Mucosa of descending colon (tissue), 3 donors: ENCODE results near the gene RLBP1. TPM values are rescaled to one million over a fixed set of nuclear protein-coding genes. Genes with fewer than 3 reads are reported as not detected.

ENCODE experiments used
- ATAC-seq: fragments of 200-7000 bp; cut with Tn5 transposase; one replicate; pipeline ENCODE4 v1.9.1; 2020; ENCODE audit warnings: mild to moderate bottlenecking, moderate library complexity
- DNase-seq, 3 donors: peaks; one replicate each; pipeline ENCODE4 v3.0.0-alpha.2; 2020
- H3K36me3 ChIP-seq: fragments of 200-600 bp; one replicate; pipeline ENCODE4 v1.8.0; 2021; ENCODE audit warnings: low read depth, mild to moderate bottlenecking
- H3K4me1 ChIP-seq: fragments of 200-600 bp; one replicate; pipeline ENCODE4 v1.8.0; 2021; ENCODE audit warnings: low read depth, mild to moderate bottlenecking
- H3K4me3 ChIP-seq: fragments of 200-600 bp; one replicate; pipeline ENCODE4 v1.8.0; 2021; ENCODE audit warnings: mild to moderate bottlenecking
- H3K9me3 ChIP-seq: fragments of 200-600 bp; one replicate; pipeline ENCODE4 v1.8.0; 2021; ENCODE audit warnings: mild to moderate bottlenecking
- intact Hi-C, 2 donors: fragments of 100-400 bp; cut with DNase I in 1 of 2; cut with micrococcal nuclease in 1 of 2; formaldehyde crosslinking; loops; one replicate each; pipeline versions ENCODE4 v1.11.0 to v1.11.1; 2022; cut with DNase I, micrococcal nuclease
- total RNA-seq, 3 donors: library from RNA; stranded (reverse); fragmentation: NEBNext Ultra II Directional in 2 of 3; extraction: Animal tissue kit (Norgen Biotek cat#: 25700) in 2 of 3; gene quantifications; one replicate each; pipeline versions ENCODE4 v1.2.1 to v1.2.4, GENCODE V29; 2021 to 2023
- TF ChIP-seq, protein P1 (sequence below): fragments of 200-600 bp; IDR thresholded peaks from one replicate; pipeline ENCODE4 v1.8.0; 2022; ENCODE audit warnings: antibody characterized with exemption, mild to moderate bottlenecking
- donor health status: DM: no; HTN: no; CAD: no; lungs with moderate emphysema.
- donor health status: DM: no; HTN: no; CAD: no.
- donor health status: DM: no; HTN: yes; CAD: no.

Gene RLBP1
- total RNA-seq, 3 donors from 2014 or later, result 2.1 TPM; not detected in 2

DNA sequence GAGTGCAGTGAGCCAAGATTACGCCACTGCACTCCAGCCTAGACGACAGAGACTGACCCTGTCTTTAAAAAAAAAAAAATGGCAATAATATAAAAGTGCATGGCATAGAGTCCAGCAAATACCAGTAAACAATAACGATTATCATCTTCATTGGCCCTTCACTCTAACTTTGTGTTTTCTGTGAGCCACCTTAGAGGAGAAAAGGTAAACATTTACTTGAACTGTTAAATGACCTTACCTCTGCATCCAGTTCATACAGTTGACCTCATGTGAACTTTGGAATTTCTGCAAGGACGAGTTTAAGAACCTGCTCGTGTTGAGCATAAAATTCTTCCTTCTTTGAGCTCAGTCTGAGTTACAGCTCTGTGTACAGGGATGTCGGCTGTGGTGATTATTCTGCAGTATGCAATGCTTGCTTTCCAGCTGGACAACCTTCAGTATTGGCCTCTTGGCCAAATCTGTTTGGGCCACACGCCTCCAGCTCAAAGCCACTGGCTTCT, 56.6 kb downstream of the RLBP1 start:
- H3K4me3 ChIP-seq, result no peak overlapping the region
- no peak for DNase-seq
- intact Hi-C loops, result no loop called here
- no peak for ATAC-seq
- TF ChIP-seq, protein P1, sequence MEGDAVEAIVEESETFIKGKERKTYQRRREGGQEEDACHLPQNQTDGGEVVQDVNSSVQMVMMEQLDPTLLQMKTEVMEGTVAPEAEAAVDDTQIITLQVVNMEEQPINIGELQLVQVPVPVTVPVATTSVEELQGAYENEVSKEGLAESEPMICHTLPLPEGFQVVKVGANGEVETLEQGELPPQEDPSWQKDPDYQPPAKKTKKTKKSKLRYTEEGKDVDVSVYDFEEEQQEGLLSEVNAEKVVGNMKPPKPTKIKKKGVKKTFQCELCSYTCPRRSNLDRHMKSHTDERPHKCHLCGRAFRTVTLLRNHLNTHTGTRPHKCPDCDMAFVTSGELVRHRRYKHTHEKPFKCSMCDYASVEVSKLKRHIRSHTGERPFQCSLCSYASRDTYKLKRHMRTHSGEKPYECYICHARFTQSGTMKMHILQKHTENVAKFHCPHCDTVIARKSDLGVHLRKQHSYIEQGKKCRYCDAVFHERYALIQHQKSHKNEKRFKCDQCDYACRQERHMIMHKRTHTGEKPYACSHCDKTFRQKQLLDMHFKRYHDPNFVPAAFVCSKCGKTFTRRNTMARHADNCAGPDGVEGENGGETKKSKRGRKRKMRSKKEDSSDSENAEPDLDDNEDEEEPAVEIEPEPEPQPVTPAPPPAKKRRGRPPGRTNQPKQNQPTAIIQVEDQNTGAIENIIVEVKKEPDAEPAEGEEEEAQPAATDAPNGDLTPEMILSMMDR, result no peak
- peaks cover 5% of the 10 kb centered on the region for H3K4me1 ChIP-seq
- no peaks in the 10 kb centered on the region for H3K36me3 ChIP-seq
- H3K9me3 ChIP-seq, result no peaks in the 10 kb centered on the region

DNA sequence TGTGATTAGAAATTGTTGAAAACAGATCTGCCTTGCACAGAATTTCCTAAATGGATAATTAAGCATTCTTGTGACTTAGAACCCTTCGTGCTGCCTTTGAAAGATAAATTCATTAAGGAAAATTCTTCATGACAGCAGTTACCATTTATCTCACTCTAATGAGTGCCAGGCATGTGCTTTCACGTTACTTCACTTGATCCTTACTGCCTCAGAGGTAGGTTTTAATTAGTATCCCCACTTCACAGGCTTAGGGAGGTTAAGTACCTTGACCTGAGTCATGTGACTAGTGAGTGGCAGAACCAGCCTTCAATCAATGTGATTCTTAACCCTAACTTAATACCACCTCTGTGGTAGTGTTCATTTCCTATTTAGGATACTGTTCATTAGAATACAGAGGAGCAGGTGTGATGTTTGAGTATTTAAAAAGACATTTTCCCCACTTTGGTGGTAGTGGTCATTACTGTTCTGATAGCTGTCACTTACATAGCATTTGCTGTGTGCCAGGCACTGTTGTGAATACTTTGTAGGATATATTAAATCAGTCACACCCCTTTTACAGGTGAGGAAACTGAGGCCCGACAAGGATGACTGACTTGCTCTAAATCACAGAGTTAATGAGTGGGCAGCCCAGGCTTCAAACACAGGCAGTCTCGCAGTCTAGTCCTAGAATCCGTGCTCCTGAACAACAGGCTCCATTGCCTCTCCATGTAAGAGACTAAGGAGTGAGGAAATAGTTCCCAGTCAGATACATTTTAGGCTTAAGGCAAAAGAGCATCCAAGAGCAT, 57.9 kb downstream of the RLBP1 start:
- H3K4me1 ChIP-seq, result peaks cover 5% of the 10 kb centered on the region
- TF ChIP-seq, protein P1, result no peak
- no peak overlapping the region for H3K4me3 ChIP-seq
- intact Hi-C loops, result no loop called here
- DNase-seq (no peak), ATAC-seq (no peak)
- H3K9me3 ChIP-seq, result no peaks in the 10 kb centered on the region
- H3K36me3 ChIP-seq, result no peaks in the 10 kb centered on the region

DNA sequence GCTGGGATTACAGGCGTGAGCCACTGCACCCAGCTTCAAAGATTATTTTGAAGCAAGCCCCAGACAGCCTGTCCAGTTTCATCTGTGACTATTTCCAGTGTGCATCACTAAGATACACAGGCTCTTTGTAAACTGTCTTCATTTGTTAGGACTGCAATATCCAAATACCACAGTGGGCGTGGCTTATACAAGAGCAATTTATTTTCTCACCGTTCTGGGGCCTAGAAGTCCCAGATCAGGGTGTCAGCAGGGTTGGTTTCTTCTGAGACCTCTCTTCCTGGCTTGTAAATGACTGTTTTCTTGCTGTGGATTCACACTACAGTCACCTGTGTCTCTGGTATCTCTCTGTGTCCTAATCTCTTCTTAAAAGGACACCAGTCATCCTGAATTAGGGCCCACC, 59.7 kb downstream of the RLBP1 start:
- no peak overlapping the region for H3K4me3 ChIP-seq
- peaks cover 5% of the 10 kb centered on the region for H3K4me1 ChIP-seq
- TF ChIP-seq, protein P1, result no peak
- H3K9me3 ChIP-seq, result no peaks in the 10 kb centered on the region
- ATAC-seq (no peak), DNase-seq (no peak)
- no peaks in the 10 kb centered on the region for H3K36me3 ChIP-seq
- intact Hi-C loops, result no loop called here

Other genes starting within 250 kb of the RLBP1 start
- gene ABHD2, start 133.1 kb downstream of the RLBP1 start, total RNA-seq, result 100 to 1,000 TPM in 1 of 3 donors, 10 to 100 TPM in 2; 82.2 to 156 (median 92.7) TPM
- 10 to 100 TPM; 12.9 to 27.1 (median 14.0) TPM for gene FANCI, start 22.4 kb upstream of the RLBP1 start, total RNA-seq
- 10 to 100 TPM; 59.4 to 73.7 (median 66.0) TPM for gene POLG, start 113.2 kb upstream of the RLBP1 start, total RNA-seq